IPS-15b (cell line): Measurements from ENCODE around the gene DAG1.

Experiments used
- H3K27me3 ChIP-seq: one replicate; pipeline ENCODE4 v1.6.1; 2013; ENCODE audit warnings: low read length; ENCODE audit not compliant: control insufficient read depth, insufficient read depth
- H3K36me3 ChIP-seq: one replicate; pipeline ENCODE4 v1.6.1; 2013; ENCODE audit warnings: low read length; ENCODE audit not compliant: control insufficient read depth, insufficient read depth
- H3K4me1 ChIP-seq: one replicate; pipeline ENCODE4 v1.6.1; 2013; ENCODE audit warnings: mild to moderate bottlenecking, low read length; ENCODE audit not compliant: control insufficient read depth, insufficient read depth
- H3K4me3 ChIP-seq: one replicate; pipeline ENCODE4 v1.5.1; 2013; ENCODE audit warnings: low read depth, low read length
- H3K9ac ChIP-seq: one replicate; pipeline ENCODE4 v1.6.1; 2013; ENCODE audit warnings: low read depth, mild to moderate bottlenecking, low read length
- H3K9me3 ChIP-seq: one replicate; pipeline ENCODE4 v1.6.1; 2013; ENCODE audit warnings: mild to moderate bottlenecking, low read length; ENCODE audit not compliant: control insufficient read depth, insufficient read depth

DAG1 gene

GRCh38 chr3:49469936-49470713 is at the start of gene DAG1:
Gene DAG1, plus strand, starts transcription at chr3:49470267. Its CDS starts 40,268 bp downstream, at chr3:49510535.
- no peaks in the 10 kb centered on the region for H3K36me3 ChIP-seq
- peak within 1 kb of the TSS; percentile 76 for H3K9ac ChIP-seq
- H3K9me3 ChIP-seq: no peaks in the 10 kb centered on the region
- H3K4me3 ChIP-seq: peak within 1 kb of the TSS; percentile 91
- H3K27me3 ChIP-seq: no peaks in the 10 kb centered on the region
- peaks cover 15% of the 10 kb centered on the region for H3K4me1 ChIP-seq

DNA sequence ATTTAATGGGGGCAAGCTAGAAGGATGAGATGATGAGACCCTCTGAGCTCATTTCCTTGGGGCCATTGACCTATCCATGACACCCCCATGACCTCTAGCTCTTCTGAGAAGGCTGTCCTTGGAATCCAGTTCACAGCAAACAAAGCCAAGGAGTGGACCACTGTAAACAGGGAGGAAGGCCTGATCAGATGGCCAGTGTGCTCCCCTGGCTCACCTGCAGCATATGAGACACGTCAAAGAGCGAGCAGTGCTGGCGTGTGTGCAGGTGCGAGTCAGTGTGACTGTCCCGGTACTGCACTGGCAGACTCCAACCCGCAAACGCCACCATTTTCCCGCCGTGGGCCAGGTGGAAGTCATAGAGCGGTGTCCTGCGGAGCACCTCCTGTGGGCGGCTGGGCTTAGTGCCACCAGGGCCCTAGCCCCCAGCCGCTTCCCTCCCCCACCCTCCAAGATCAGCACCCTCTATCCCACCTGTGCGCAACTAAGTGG is 48.1 kb upstream of the DAG1 start:
- Histone ChIP-seq H3K9me3 (no peaks in the 10 kb centered on the region), H3K9ac (peak overlapping the region; percentile 88), H3K27me3 (no peaks in the 10 kb centered on the region), H3K36me3 (peaks cover 8% of the 10 kb centered on the region), H3K4me1 (peaks cover 14% of the 10 kb centered on the region), H3K4me3 (peak overlapping the region; percentile 91)

DNA sequence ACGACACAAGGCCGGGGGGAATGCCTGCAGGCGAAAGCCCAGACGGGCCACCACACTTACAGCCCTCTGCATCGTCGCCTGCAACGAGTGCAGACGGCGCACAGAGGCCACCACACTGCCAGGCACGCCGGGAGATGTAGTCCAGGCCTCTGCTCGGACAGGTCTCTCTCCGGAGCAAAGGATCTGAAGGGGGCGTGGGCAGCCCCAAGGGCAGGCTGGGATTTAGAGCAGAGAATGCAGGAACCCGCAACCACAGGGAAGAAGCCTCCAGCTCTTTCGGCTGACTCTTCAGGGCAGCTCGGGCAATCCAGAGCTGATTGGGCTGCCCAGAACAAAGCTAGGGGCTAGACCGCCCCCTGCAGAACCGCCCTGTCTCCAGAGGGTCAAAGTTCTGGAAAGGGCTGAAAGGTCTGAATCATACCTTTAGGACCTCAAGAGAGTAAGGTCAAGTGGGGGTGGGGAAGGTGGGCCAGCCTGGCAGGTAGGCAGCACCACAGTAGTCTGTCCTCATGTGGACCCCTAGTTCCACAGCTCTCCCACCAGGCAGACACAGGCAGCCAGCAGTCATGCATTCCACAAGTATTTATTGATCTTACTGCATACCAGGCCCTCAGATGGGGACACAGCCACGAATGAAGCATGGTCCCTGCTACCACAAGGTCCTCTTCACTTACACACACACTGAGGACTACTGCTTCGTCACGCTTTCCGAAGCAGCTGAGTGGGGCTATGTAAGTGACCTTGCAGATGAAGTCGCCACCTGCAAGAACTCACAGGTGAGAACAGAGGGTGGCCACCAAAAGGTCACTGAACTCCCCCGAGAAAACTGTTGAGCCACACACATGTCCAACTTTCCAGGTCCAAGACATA is 47.5 kb upstream of the DAG1 start, which contains the start of gene AMT:
Gene AMT (minus strand): TSS at position 95 of the 870 bp plus-strand sequence. CDS start 23 bp downstream, at position 72.
- H3K9ac ChIP-seq: peak within 1 kb of the TSS; percentile 88
- no peaks in the 10 kb centered on the region for H3K27me3 ChIP-seq
- peak within 1 kb of the TSS; percentile 91 for H3K4me3 ChIP-seq
- H3K4me1 ChIP-seq: peaks cover 11% of the 10 kb centered on the region
- H3K36me3 ChIP-seq: peaks cover 8% of the 10 kb centered on the region
- no peaks in the 10 kb centered on the region for H3K9me3 ChIP-seq

- Histone ChIP-seq H3K4me1 (peaks cover 11% of the 10 kb centered on the region), H3K36me3 (peaks cover 6% of the 10 kb centered on the region), H3K27me3 (no peaks in the 10 kb centered on the region), H3K9ac (no peak overlapping the region), H3K9me3 (no peaks in the 10 kb centered on the region), H3K4me3 (no peak overlapping the region)
Measured at GRCh38 chr3:49424816-49425215, 45.3 kb upstream of the DAG1 start.

- Histone ChIP-seq H3K4me3 (no peak overlapping the region), H3K27me3 (no peaks in the 10 kb centered on the region), H3K9ac (no peak overlapping the region), H3K36me3 (peaks cover 6% of the 10 kb centered on the region), H3K4me1 (peaks cover 3% of the 10 kb centered on the region), H3K9me3 (no peaks in the 10 kb centered on the region)
Measured at GRCh38 chr3:49427586-49427985, 42.5 kb upstream of the DAG1 start.

DNA sequence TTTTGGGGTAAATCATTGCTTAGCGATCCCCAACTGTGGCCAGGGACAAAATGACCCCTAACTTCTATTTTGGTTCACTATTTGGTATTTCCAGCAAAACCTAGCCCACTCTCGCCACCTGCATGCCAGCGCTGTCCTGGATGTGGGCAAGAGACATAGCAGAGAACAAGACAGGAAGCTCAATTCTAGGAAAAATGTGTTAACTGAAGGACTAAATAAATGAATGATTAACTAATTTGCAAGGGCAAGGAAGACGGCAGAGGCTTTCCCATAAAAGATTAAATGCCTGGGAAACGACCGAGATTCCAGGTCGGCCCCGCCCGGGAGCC is 41.4 kb upstream of the DAG1 start:
- Histone ChIP-seq H3K36me3 (peaks cover 6% of the 10 kb centered on the region), H3K4me1 (no peaks in the 10 kb centered on the region), H3K9ac (peak overlapping the region; percentile 60), H3K4me3 (peak overlapping the region; percentile 81), H3K27me3 (no peaks in the 10 kb centered on the region), H3K9me3 (no peaks in the 10 kb centered on the region)

- no peak overlapping the region for H3K4me3 ChIP-seq
- H3K9ac ChIP-seq: no peak overlapping the region
- no peaks in the 10 kb centered on the region for H3K27me3 ChIP-seq
- no peaks in the 10 kb centered on the region for H3K4me1 ChIP-seq
- no peaks in the 10 kb centered on the region for H3K9me3 ChIP-seq
- H3K36me3 ChIP-seq: no peaks in the 10 kb centered on the region
Measured at GRCh38 chr3:49434731-49435130, 35.3 kb upstream of the DAG1 start.

- H3K27me3 ChIP-seq: no peaks in the 10 kb centered on the region
- no peak overlapping the region for H3K9ac ChIP-seq
- no peaks in the 10 kb centered on the region for H3K9me3 ChIP-seq
- H3K36me3 ChIP-seq: no peaks in the 10 kb centered on the region
- no peaks in the 10 kb centered on the region for H3K4me1 ChIP-seq
- no peak overlapping the region for H3K4me3 ChIP-seq
Measured at GRCh38 chr3:49445391-49445790, 24.7 kb upstream of the DAG1 start.

DNA sequence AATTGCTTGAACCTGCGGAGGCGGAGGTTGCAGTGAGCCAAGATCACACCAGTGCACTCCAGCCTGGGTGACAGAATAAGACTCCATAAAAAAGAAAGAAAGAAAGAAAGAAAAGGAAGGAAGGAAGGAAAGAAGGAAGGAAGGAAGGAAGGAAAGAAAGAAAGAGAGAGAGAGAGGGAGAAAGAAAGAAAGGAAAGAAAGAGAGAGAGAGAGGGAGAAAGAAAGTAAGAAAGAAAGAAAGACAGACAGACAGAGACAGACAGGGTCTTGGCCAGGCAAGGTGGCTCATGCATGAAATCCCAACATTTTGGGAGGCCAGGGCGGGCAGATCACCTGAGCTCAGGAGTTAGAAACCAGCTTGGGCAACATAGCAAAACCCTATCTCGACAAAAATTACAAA is 16.4 kb upstream of the DAG1 start:
- H3K36me3 ChIP-seq: no peaks in the 10 kb centered on the region
- no peak overlapping the region for H3K9ac ChIP-seq
- H3K4me1 ChIP-seq: peaks cover 7% of the 10 kb centered on the region
- H3K4me3 ChIP-seq: no peak overlapping the region
- no peaks in the 10 kb centered on the region for H3K27me3 ChIP-seq
- H3K9me3 ChIP-seq: no peaks in the 10 kb centered on the region

GRCh38 chr3:49454458-49454857 is 15.6 kb upstream of the DAG1 start:
- no peak overlapping the region for H3K9ac ChIP-seq
- H3K4me3 ChIP-seq: no peak overlapping the region
- H3K36me3 ChIP-seq: no peaks in the 10 kb centered on the region
- no peaks in the 10 kb centered on the region for H3K27me3 ChIP-seq
- H3K9me3 ChIP-seq: no peaks in the 10 kb centered on the region
- H3K4me1 ChIP-seq: peaks cover 15% of the 10 kb centered on the region

DNA sequence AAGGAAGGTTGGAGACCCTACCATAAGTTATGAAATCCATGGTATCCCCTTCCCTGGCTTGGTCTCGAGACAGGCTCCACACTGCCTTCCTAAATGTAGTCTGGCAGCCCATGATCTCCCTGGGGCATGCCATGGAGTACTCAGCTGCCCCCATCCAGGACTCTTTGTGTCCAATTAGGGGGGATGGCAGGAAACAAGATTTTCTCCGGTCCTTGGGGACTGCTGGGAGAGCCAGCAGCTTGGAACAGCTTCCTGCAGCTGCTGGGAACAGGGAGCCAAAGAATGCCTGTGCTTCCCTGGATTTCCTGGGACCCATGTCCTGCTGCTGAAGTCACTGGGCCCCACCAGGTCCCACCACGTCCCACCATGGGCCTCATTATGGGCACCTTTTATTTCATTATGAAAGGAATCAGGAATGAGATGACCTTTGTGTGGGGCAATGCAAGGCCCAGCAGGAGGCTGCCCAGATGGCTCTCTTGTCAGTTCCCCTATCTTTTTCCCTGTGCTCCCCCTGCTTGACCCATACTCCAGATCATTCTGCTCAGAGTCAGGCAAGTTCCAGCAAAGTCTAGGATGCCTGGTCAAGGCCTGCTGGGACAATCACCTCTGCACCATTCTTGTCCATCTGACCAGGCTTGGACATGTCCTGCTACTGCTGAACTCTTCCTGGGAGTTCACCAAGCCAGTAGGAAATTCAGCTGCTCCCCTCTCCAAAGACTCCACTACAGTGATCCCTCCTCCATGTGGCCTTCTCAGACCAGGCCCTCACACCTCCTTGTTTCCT is 15.0 kb upstream of the DAG1 start:
- no peaks in the 10 kb centered on the region for H3K9me3 ChIP-seq
- H3K36me3 ChIP-seq: no peaks in the 10 kb centered on the region
- no peak overlapping the region for H3K4me3 ChIP-seq
- no peaks in the 10 kb centered on the region for H3K27me3 ChIP-seq
- no peak overlapping the region for H3K9ac ChIP-seq
- peaks cover 20% of the 10 kb centered on the region for H3K4me1 ChIP-seq
